ENCODE data around the gene P2RY2.

- TF ChIP-seq CTCF (IDR thresholded peaks at IDR 0.05; ENCODE audit: low read depth, low read length) (no peak), EZH2phosphoT487 (IDR thresholded peaks at IDR 0.05; ENCODE audit: low read depth) (no peak)
Observed at GRCh38 chr11:73230931-73231330, 12.8 kb downstream of the P2RY2 start.
